SK-N-SH treated with all-trans-retinoic acid at 6 μM for 48 hours (cell line): ENCODE results near the gene MDGA2.

Experiments used
- ATAC-seq: fragments of 200-7000 bp; cut with Tn5 transposase; 3 replicates; pipeline ENCODE4 v1.9.1; 2020; ENCODE audit warnings: mild to moderate bottlenecking, moderate library complexity
- ARNTL ChIP-seq: fragments of 450-650 bp; formaldehyde crosslinking; IDR thresholded peaks from 2 replicates; pipeline ENCODE4 v1.5.0; 2020; ENCODE audit warnings: low read depth, mild to moderate bottlenecking, moderate library complexity, borderline replicate concordance
- BACH2 ChIP-seq: fragments of 250-450 bp; sonication (Bioruptor Pico); IDR thresholded peaks from 2 replicates; pipeline ENCODE4 v1.9.0; 2021; ENCODE audit warnings: mild to moderate bottlenecking, borderline replicate concordance
- CSDC2 ChIP-seq: fragments of 250-450 bp; sonication (Bioruptor Pico); IDR thresholded peaks from 2 replicates; pipeline ENCODE4 v1.5.0; 2020; ENCODE audit warnings: mild to moderate bottlenecking, moderate library complexity
- GLIS3 ChIP-seq: fragments of 250-450 bp; sonication (Bioruptor Pico); IDR thresholded peaks from 2 replicates; pipeline ENCODE4 v1.5.0; 2020; ENCODE audit warnings: mild to moderate bottlenecking, moderate library complexity
- ISL1 ChIP-seq: fragments of 250-450 bp; sonication (Bioruptor Pico); IDR thresholded peaks from 2 replicates; pipeline ENCODE4 v2.1.2; 2022; ENCODE audit warnings: mild to moderate bottlenecking, moderate library complexity
- OSR1 ChIP-seq: fragments of 250-450 bp; sonication (Bioruptor Pico); IDR thresholded peaks from 2 replicates; pipeline ENCODE4 v1.8.0; 2022; ENCODE audit warnings: moderate library complexity, mild to moderate bottlenecking, inconsistent platforms
- PPARA ChIP-seq: fragments of 250-450 bp; sonication (Bioruptor Pico); IDR thresholded peaks from 2 replicates; pipeline ENCODE4 v1.5.0; 2020; ENCODE audit warnings: mild to moderate bottlenecking, borderline replicate concordance
- RARB ChIP-seq: fragments of 250-450 bp; sonication (Bioruptor Pico); IDR thresholded peaks from 2 replicates; pipeline ENCODE4 v1.8.0; 2021; ENCODE audit warnings: mild to moderate bottlenecking, moderate library complexity
- SNAI2 ChIP-seq: fragments of 250-450 bp; sonication (Bioruptor Pico); IDR thresholded peaks from 2 replicates; pipeline ENCODE4 v1.5.0; 2020; ENCODE audit warnings: mild to moderate bottlenecking, moderate library complexity
- TCF4 ChIP-seq: fragments of 250-450 bp; sonication (Bioruptor Pico); IDR thresholded peaks from 2 replicates; pipeline ENCODE4 v1.8.0; 2021; ENCODE audit warnings: mild to moderate bottlenecking, moderate library complexity, borderline replicate concordance
- TOX ChIP-seq: fragments of 250-450 bp; sonication (Bioruptor Pico); IDR thresholded peaks from 2 replicates; pipeline ENCODE4 v1.8.0; 2021; ENCODE audit warnings: mild to moderate bottlenecking, moderate library complexity, borderline replicate concordance
- ZFP3 ChIP-seq: fragments of 250-450 bp; sonication (Bioruptor Pico); IDR thresholded peaks from 2 replicates; pipeline ENCODE4 v1.5.0; 2020; ENCODE audit warnings: mild to moderate bottlenecking, moderate library complexity
- ZFP30 ChIP-seq: fragments of 450-650 bp; formaldehyde crosslinking; IDR thresholded peaks from 2 replicates; pipeline ENCODE4 v1.5.0; 2022; ENCODE audit warnings: mild to moderate bottlenecking, moderate library complexity
- ZNF565 ChIP-seq: fragments of 450-650 bp; formaldehyde crosslinking; conservative IDR thresholded peaks from 2 replicates; pipeline ENCODE4 v1.5.0; 2020; ENCODE audit warnings: low read depth, mild to moderate bottlenecking, moderate library complexity
- ZNF70 ChIP-seq: fragments of 450-650 bp; formaldehyde crosslinking; IDR thresholded peaks from 2 replicates; pipeline ENCODE4 v1.5.0; 2020; ENCODE audit warnings: mild to moderate bottlenecking, moderate library complexity
- TF ChIP-seq, protein P1 (sequence below): fragments of 250-450 bp; sonication (Bioruptor Pico); IDR thresholded peaks from 2 replicates; pipeline ENCODE4 v1.5.1; 2021; ENCODE audit warnings: mild to moderate bottlenecking, moderate library complexity
- TF ChIP-seq, protein P2 (sequence below): fragments of 250-450 bp; sonication (Bioruptor Pico); IDR thresholded peaks from 2 replicates; pipeline ENCODE4 v1.5.0; 2020; ENCODE audit warnings: mild to moderate bottlenecking, moderate library complexity
- TF ChIP-seq, protein P3 (sequence below): fragments of 250-450 bp; sonication (Bioruptor Pico); IDR thresholded peaks from 2 replicates; pipeline ENCODE4 v1.8.0; 2020; ENCODE audit warnings: mild to moderate bottlenecking, moderate library complexity, borderline replicate concordance

The MDGA2 gene

GRCh38 chr14:46887144-46887543 lies 788.3 kb downstream of the MDGA2 start (continued):
- TF ChIP-seq GLIS3 (CRISPR knock-in tag) (no peak), CSDC2 (no peak), ZNF70 (CRISPR knock-in tag) (no peak), SNAI2 (CRISPR knock-in tag) (no peak)

DNA sequence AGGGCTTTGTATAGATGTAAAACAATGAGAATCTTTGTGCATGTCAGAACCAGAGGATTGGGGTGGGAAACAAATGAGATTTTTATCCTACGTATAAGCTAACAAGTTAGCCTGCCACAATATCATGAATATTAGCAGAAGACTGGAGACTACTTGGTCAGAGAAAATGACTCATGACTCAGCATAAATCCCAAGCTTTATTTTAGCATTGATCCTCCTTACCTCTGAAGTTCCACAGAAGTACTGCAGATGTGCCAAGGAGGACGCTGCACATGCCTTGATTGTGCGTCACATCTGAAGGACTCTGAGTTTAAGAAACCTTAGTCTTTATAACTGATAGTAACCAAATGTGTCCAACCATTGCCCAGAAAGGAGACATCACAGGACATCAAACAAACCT lies 789.8 kb downstream of the MDGA2 start:
- no peak for ATAC-seq

DNA sequence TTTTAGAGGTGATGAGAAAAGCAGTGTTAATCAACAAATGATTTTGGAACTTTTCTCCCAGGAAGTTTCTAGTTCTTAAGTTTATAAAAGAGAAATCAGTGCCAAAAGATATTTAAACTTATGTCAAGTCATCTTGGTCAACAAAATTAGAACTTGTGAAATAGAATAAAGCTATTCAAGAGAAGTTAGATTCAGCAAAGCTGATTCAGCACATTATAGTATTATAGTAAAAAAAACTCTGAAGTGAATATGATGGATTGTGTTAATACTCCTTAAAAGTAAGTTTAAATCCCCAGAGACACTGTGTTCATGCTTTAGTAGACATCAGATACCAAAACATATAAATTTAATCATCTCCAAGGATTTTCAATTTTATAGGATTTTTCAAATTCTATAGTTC lies 813.7 kb downstream of the MDGA2 start:
- no peak for ATAC-seq
- TF ChIP-seq, protein P1, sequence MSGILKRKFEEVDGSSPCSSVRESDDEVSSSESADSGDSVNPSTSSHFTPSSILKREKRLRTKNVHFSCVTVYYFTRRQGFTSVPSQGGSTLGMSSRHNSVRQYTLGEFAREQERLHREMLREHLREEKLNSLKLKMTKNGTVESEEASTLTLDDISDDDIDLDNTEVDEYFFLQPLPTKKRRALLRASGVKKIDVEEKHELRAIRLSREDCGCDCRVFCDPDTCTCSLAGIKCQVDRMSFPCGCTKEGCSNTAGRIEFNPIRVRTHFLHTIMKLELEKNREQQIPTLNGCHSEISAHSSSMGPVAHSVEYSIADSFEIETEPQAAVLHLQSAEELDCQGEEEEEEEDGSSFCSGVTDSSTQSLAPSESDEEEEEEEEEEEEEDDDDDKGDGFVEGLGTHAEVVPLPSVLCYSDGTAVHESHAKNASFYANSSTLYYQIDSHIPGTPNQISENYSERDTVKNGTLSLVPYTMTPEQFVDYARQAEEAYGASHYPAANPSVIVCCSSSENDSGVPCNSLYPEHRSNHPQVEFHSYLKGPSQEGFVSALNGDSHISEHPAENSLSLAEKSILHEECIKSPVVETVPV (CRISPR knock-in tag): no peak
- no peak for TF ChIP-seq GLIS3 (CRISPR knock-in tag)
- TF ChIP-seq ZFP3 (CRISPR knock-in tag): no peak
- no peak for TF ChIP-seq SNAI2 (CRISPR knock-in tag)
- TF ChIP-seq, protein P2, sequence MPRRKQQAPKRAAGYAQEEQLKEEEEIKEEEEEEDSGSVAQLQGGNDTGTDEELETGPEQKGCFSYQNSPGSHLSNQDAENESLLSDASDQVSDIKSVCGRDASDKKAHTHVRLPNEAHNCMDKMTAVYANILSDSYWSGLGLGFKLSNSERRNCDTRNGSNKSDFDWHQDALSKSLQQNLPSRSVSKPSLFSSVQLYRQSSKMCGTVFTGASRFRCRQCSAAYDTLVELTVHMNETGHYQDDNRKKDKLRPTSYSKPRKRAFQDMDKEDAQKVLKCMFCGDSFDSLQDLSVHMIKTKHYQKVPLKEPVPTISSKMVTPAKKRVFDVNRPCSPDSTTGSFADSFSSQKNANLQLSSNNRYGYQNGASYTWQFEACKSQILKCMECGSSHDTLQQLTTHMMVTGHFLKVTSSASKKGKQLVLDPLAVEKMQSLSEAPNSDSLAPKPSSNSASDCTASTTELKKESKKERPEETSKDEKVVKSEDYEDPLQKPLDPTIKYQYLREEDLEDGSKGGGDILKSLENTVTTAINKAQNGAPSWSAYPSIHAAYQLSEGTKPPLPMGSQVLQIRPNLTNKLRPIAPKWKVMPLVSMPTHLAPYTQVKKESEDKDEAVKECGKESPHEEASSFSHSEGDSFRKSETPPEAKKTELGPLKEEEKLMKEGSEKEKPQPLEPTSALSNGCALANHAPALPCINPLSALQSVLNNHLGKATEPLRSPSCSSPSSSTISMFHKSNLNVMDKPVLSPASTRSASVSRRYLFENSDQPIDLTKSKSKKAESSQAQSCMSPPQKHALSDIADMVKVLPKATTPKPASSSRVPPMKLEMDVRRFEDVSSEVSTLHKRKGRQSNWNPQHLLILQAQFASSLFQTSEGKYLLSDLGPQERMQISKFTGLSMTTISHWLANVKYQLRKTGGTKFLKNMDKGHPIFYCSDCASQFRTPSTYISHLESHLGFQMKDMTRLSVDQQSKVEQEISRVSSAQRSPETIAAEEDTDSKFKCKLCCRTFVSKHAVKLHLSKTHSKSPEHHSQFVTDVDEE (CRISPR knock-in tag): no peak
- no peak for TF ChIP-seq ISL1 (CRISPR knock-in tag)
- TF ChIP-seq ZFP30: no peak
- no peak for TF ChIP-seq TOX (CRISPR knock-in tag)
- no peak for TF ChIP-seq RARB (CRISPR knock-in tag)
- no peak for TF ChIP-seq ARNTL

More for the DNA sequence above, 789.8 kb downstream of the MDGA2 start:
- TF ChIP-seq, protein P2 (CRISPR knock-in tag): no peak
- TF ChIP-seq ARNTL: no peak
- no peak for TF ChIP-seq SNAI2 (CRISPR knock-in tag)
- TF ChIP-seq ZFP30: no peak
- no peak for TF ChIP-seq ZNF565
- no peak for TF ChIP-seq BACH2
- TF ChIP-seq ZNF70 (CRISPR knock-in tag): no peak
- no peak for TF ChIP-seq PPARA (CRISPR knock-in tag)
- no peak for TF ChIP-seq TCF4 (CRISPR knock-in tag)
- TF ChIP-seq, protein P1 (CRISPR knock-in tag): no peak
- TF ChIP-seq CSDC2: no peak
- TF ChIP-seq TOX (CRISPR knock-in tag): no peak
- TF ChIP-seq, protein P3, sequence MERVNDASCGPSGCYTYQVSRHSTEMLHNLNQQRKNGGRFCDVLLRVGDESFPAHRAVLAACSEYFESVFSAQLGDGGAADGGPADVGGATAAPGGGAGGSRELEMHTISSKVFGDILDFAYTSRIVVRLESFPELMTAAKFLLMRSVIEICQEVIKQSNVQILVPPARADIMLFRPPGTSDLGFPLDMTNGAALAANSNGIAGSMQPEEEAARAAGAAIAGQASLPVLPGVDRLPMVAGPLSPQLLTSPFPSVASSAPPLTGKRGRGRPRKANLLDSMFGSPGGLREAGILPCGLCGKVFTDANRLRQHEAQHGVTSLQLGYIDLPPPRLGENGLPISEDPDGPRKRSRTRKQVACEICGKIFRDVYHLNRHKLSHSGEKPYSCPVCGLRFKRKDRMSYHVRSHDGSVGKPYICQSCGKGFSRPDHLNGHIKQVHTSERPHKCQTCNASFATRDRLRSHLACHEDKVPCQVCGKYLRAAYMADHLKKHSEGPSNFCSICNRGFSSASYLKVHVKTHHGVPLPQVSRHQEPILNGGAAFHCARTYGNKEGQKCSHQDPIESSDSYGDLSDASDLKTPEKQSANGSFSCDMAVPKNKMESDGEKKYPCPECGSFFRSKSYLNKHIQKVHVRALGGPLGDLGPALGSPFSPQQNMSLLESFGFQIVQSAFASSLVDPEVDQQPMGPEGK (CRISPR knock-in tag): no peak
- TF ChIP-seq OSR1: no peak
- no peak for TF ChIP-seq ZFP3 (CRISPR knock-in tag)
